Keratinocyte (primary cell): ENCODE results near the gene HSF2.

Source experiments
- CTCF ChIP-seq, 3 experiments: IDR thresholded peaks in 1 of 3; conservative IDR thresholded peaks in 1 of 3; optimal IDR thresholded peaks in 1 of 3; 2 replicates in 2 of 3; 3 replicates in 1 of 3; pipeline versions ENCODE3 to v1.5.1; 2011; ENCODE audit warnings: low read length in 3 of 3, mild to moderate bottlenecking in 3 of 3, moderate library complexity in 2 of 3, control low read depth in 1 of 3, inconsistent platforms in 1 of 3; ENCODE audit not compliant: insufficient read depth in 2 of 3; ENCODE audit errors: extremely low read depth in 1 of 3
- EZH2 ChIP-seq: IDR thresholded peaks from one replicate; pipeline ENCODE4 v1.6.1; 2012; ENCODE audit warnings: inconsistent platforms, mild to moderate bottlenecking, low read length, moderate library complexity

GRCh38 chr6:122445274-122445673 is 45.8 kb downstream of the HSF2 start:
- TF ChIP-seq CTCF (optimal IDR thresholded peaks at IDR 0.05 in 1 of 3, IDR thresholded peaks at IDR 0.05 in 1 of 3, conservative IDR thresholded peaks at IDR 0.05 in 1 of 3; ENCODE audit: extremely low read depth in 1 of 3, insufficient read depth in 2 of 3, low read length in 3 of 3) (no peak), EZH2 (no peak)
